Fibroblast of pulmonary artery (primary cell): ENCODE results near the gene TMEM132D.

Source experiments
- DNase-seq: peaks from one replicate; pipeline ENCODE4 v3.0.0-alpha.2; 2010; ENCODE audit warnings: low read depth
- H3K4me3 ChIP-seq: replicated peaks from 2 replicates; pipeline ENCODE4 v1.5.1; 2011; ENCODE audit warnings: low read depth, mild to moderate bottlenecking, control low read depth, low read length, moderate library complexity
- TF ChIP-seq, protein P1 (sequence below): IDR thresholded peaks from 2 replicates; pipeline ENCODE4 v1.5.1; 2011; ENCODE audit warnings: mild to moderate bottlenecking, control low read depth, low read length, inconsistent platforms; ENCODE audit errors: missing control alignments

TMEM132D gene

DNA sequence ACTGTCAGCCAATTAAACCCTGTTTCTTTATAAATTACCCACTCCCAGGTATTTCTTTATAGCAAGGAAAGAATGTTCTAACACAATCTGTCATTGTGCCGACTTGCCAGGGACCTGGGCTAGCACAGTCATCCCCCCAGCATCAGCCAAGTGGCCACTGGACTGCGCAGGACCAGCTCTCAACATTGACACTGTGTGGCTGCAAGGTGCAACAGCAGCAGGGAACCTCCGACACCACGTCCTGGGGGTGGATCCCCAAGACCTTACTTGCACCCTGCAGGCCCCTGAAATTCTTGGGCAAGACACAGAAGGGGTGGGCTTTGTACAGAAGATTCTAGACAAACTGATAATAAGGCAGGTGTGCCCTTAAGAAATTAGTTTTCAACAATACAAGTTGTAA, 741.0 kb downstream of the TMEM132D start:
- no peak overlapping the region for H3K4me3 ChIP-seq
- no peak for DNase-seq
- TF ChIP-seq, protein P1, sequence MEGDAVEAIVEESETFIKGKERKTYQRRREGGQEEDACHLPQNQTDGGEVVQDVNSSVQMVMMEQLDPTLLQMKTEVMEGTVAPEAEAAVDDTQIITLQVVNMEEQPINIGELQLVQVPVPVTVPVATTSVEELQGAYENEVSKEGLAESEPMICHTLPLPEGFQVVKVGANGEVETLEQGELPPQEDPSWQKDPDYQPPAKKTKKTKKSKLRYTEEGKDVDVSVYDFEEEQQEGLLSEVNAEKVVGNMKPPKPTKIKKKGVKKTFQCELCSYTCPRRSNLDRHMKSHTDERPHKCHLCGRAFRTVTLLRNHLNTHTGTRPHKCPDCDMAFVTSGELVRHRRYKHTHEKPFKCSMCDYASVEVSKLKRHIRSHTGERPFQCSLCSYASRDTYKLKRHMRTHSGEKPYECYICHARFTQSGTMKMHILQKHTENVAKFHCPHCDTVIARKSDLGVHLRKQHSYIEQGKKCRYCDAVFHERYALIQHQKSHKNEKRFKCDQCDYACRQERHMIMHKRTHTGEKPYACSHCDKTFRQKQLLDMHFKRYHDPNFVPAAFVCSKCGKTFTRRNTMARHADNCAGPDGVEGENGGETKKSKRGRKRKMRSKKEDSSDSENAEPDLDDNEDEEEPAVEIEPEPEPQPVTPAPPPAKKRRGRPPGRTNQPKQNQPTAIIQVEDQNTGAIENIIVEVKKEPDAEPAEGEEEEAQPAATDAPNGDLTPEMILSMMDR = no peak

DNA sequence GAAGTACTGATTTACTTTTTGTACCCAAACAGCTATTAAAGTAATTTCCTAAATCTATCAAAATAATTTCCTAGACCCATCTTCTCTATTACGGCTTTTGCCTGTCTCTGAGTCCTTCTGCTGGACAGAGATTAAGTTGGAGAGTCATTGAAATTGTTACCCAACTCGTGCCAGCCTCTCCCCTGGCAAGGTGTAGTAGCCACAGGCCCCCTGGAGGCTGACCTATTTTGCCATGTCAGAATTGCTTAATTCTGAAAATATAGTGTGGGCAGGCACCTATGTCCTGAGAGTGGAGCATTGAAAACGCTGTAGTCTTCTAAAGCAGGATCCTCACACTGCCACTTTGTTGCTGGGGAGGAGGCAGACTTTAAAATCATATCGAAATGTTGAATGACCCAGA, 742.3 kb downstream of the TMEM132D start:
- H3K4me3 ChIP-seq = no peak overlapping the region
- TF ChIP-seq, protein P1 = no peak
- DNase-seq = no peak

DNA sequence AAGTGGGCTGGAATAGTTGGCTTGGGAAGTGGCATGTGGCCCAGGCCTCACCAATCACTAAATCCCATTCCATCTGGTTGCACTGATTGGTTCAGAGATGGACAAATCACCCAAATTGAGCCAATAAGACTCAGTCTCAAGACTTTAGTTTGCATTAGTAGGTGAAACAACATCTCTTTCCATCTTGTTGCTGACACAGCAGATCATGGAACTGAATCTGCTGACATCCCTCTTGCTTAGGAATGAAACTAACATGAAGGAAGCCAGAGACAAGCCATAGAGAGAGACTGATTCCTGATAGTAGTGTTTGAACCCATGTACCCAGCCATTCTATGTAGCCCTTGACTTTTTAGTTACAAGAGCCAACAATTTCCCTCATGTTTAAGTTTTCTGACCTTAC, 743.5 kb downstream of the TMEM132D start:
- TF ChIP-seq, protein P1 = no peak
- no peak overlapping the region for H3K4me3 ChIP-seq
- DNase-seq = no peak

DNA sequence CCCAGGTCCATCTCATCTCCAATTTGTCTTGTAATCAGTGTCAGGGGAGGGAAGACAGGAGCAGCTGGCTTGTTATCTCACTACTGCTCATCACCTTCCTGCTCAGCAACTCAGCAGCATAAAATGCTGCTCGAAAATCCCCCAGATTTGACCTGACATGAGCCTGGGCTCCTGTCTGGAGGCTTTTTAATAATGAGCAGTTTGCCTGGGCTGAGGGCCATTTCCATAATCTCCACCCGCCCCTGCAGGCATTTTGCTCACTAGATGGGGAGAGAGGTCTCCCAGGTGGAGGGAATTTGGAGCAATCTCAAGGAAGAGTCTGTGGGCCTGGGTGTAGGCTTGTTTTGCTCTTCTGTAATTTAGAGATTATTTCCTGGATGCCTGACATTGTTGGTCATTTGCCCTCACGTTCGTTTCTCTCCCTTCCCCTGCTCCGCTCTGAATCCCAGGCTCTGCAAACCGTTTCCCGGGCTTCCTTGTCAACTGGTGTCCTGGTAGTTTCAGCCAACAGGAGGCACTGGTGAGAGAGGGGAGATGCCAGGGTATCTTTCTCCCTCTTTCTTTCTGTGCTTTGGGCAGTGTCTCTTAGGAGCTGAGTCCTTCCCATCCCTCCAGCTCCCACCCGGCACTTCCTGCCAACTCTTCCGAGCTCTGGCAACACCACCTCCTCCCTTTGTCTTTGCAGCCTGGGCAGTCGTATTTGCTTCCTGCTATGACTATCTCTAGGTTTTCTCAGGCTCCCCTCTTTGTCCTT, 751.3 kb downstream of the TMEM132D start:
- DNase-seq = no peak
- TF ChIP-seq, protein P1 = no peak
- H3K4me3 ChIP-seq = no peak overlapping the region

GRCh38 chr12:129150721-129151120, 753.1 kb downstream of the TMEM132D start:
- DNase-seq = no peak
- TF ChIP-seq, protein P1 = no peak
- no peak overlapping the region for H3K4me3 ChIP-seq

GRCh38 chr12:129145381-129145780, 758.4 kb downstream of the TMEM132D start:
- no peak for DNase-seq
- H3K4me3 ChIP-seq = no peak overlapping the region
- TF ChIP-seq, protein P1 = no peak

DNA sequence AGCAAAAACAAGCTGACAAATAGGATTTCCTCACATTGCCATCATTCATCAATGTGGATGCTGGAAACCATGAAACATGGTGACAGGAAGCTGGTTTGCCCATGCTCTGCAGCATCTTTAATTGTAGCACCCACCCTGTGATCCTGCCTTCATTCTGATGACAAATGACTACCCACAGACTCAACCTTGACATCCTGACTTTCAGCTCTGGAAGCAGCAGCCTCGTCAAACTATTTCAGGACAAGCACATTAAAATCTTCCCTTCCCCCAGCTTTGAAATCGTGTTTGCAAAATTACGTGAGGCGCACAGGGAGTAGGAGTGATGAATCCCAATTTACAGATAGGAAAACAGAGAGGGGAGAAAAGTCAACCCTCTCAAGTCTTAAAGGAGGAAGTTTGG, 765.0 kb downstream of the TMEM132D start:
- TF ChIP-seq, protein P1 = no peak
- DNase-seq = no peak
- no peak overlapping the region for H3K4me3 ChIP-seq
